GM12891 (cell line): ENCODE data around the gene NSUN6.

Source experiments
- POLR2A ChIP-seq: IDR thresholded peaks from 2 replicates; pipeline ENCODE4 v1.6.1; 2011; ENCODE audit warnings: low read depth, low read length, control low read depth
- POLR2AphosphoS5 ChIP-seq: IDR thresholded peaks from 2 replicates; pipeline ENCODE4 v1.6.1; 2011; ENCODE audit warnings: low read depth, low read length, control low read depth
- SPI1 ChIP-seq: IDR thresholded peaks from 2 replicates; pipeline ENCODE4 v1.6.1; 2011; ENCODE audit warnings: low read depth, low read length, control low read depth

- TF ChIP-seq POLR2A: no peak
- no peak for TF ChIP-seq SPI1
- TF ChIP-seq POLR2AphosphoS5: no peak
Measured at GRCh38 chr10:18523025-18523424, 128.4 kb downstream of the NSUN6 start.
